GM18909 (cell line): ENCODE results near the gene CBFA2T2.
"Not testable (repeated sequence)": the region's sequence is repeated elsewhere in the genome, so short reads cannot be mapped to it uniquely, and the experiment has no call there.

Experiments used
- ATAC-seq: cut with Tn5 transposase; IDR thresholded peaks from one replicate; pipeline ENCODE4 v1.9.1; 2021; ENCODE audit warnings: mild to moderate bottlenecking; ENCODE audit not compliant: unreplicated experiment, poor library complexity

The CBFA2T2 gene

GRCh38 chr20:33686100-33686983 is 196.4 kb downstream of the CBFA2T2 start, which contains the start of gene E2F1:
TSS of gene E2F1 (minus strand) at chr20:33686385. CDS start at chr20:33686264, 121 bp downstream.
- ATAC-seq = peak; percentile 83

GRCh38 chr20:33686984-33687366 is 197.1 kb downstream of the CBFA2T2 start:
- no peak for ATAC-seq

GRCh38 chr20:33687370-33687915 is 197.5 kb downstream of the CBFA2T2 start:
- no peak for ATAC-seq

- no peak for ATAC-seq
These were observed 198.4 kb downstream of the CBFA2T2 start for GRCh38 chr20:33687993-33688937.

- no peak for ATAC-seq
These were observed 199.1 kb downstream of the CBFA2T2 start for GRCh38 chr20:33688938-33689424.

- ATAC-seq = no peak
These were observed 199.6 kb downstream of the CBFA2T2 start for GRCh38 chr20:33689493-33689892.

GRCh38 chr20:33689973-33690372 is 200.1 kb downstream of the CBFA2T2 start:
- ATAC-seq = no peak

GRCh38 chr20:33693289-33693688 is 203.4 kb downstream of the CBFA2T2 start:
- ATAC-seq = no peak

GRCh38 chr20:33693741-33694638 is 204.1 kb downstream of the CBFA2T2 start:
- ATAC-seq = no peak

- no peak for ATAC-seq
These were observed 204.7 kb downstream of the CBFA2T2 start for GRCh38 chr20:33694639-33695012.

GRCh38 chr20:33696448-33696847 is 206.6 kb downstream of the CBFA2T2 start:
- ATAC-seq = no peak

GRCh38 chr20:33697129-33697528 is 207.2 kb downstream of the CBFA2T2 start:
- ATAC-seq = no peak

GRCh38 chr20:33698966-33699365 is 209.1 kb downstream of the CBFA2T2 start:
- ATAC-seq = not testable (repeated sequence)
